GM12873 (cell line): Measurements from ENCODE around the gene TMEM190.

ENCODE experiments used
- CTCF ChIP-seq: IDR thresholded peaks from 2 replicates; pipeline ENCODE4 v1.5.1; 2012; ENCODE audit warnings: low read depth, mild to moderate bottlenecking, moderate library complexity, low read length, control low read depth; ENCODE audit not compliant: insufficient read depth; ENCODE audit errors: missing control alignments

Gene TMEM190

GRCh38 chr19:55362990-55363716 lies 13.5 kb upstream of the TMEM190 start, which contains the start of gene GARIN5B:
GARIN5B (minus strand) TSS chr19:55363260; CDS start chr19:55363066, 194 bp downstream.
- no peak for TF ChIP-seq CTCF

GRCh38 chr19:55365245-55365644 lies 11.4 kb upstream of the TMEM190 start:
- TF ChIP-seq CTCF, result no peak

GRCh38 chr19:55365964-55366363 lies 10.7 kb upstream of the TMEM190 start:
- no peak for TF ChIP-seq CTCF

- TF ChIP-seq CTCF, result no peak
These were observed 9.8 kb upstream of the TMEM190 start for GRCh38 chr19:55366790-55367189.

GRCh38 chr19:55368106-55368505 lies 8.5 kb upstream of the TMEM190 start:
- TF ChIP-seq CTCF, result no peak

- no peak for TF ChIP-seq CTCF
These were observed 7.7 kb upstream of the TMEM190 start for GRCh38 chr19:55368701-55369563.

GRCh38 chr19:55369653-55370304 lies 6.8 kb upstream of the TMEM190 start:
- no peak for TF ChIP-seq CTCF
